Stimulated activated CD4-positive, alpha-beta T cell treated with anti-CD3 and anti-CD28 coated beads, Interleukin-4, amount 100 ng/mL, for 4 hours (primary cell): ENCODE results near the gene MCUR1.
"Not testable (repeated sequence)": the region's sequence is repeated elsewhere in the genome, so short reads cannot be mapped to it uniquely, and the experiment has no call there.

ENCODE experiments used
- DNase-seq, 2 experiments: peaks; one replicate each; pipeline ENCODE4 v3.0.0-alpha.2; 2020

The MCUR1 gene

GRCh38 chr6:13814176-13814937, at the start of gene MCUR1:
Gene MCUR1, minus strand, starts transcription at chr6:13814557. Its CDS starts 128 bp downstream, at chr6:13814429.
- peak; percentile 74 to 78 for DNase-seq

GRCh38 chr6:13863699-13864155, 49.4 kb upstream of the MCUR1 start:
- DNase-seq = no peak

- not testable (repeated sequence) for DNase-seq
Measured at GRCh38 chr6:13860556-13861185, 46.3 kb upstream of the MCUR1 start.

- no peak for DNase-seq
Measured at GRCh38 chr6:13859871-13860555, 45.7 kb upstream of the MCUR1 start.

- no peak for DNase-seq
Measured at GRCh38 chr6:13854716-13855250, 40.4 kb upstream of the MCUR1 start.

- no peak for DNase-seq
Measured at GRCh38 chr6:13853871-13854270, 39.5 kb upstream of the MCUR1 start.

GRCh38 chr6:13851803-13852202, 37.4 kb upstream of the MCUR1 start:
- DNase-seq = no peak

- no peak for DNase-seq
Measured at GRCh38 chr6:13851330-13851729, 37.0 kb upstream of the MCUR1 start.

GRCh38 chr6:13850690-13851089, 36.3 kb upstream of the MCUR1 start:
- DNase-seq = not testable (repeated sequence)

- DNase-seq = no peak
Measured at GRCh38 chr6:13848522-13849150, 34.3 kb upstream of the MCUR1 start.

GRCh38 chr6:13847326-13848050, 33.1 kb upstream of the MCUR1 start:
- no peak for DNase-seq

- no peak for DNase-seq
Measured at GRCh38 chr6:13846841-13847240, 32.5 kb upstream of the MCUR1 start.

GRCh38 chr6:13841936-13842335, 27.6 kb upstream of the MCUR1 start:
- no peak for DNase-seq

GRCh38 chr6:13838616-13839015, 24.3 kb upstream of the MCUR1 start:
- no peak for DNase-seq

GRCh38 chr6:13836170-13836569, 21.8 kb upstream of the MCUR1 start:
- no peak for DNase-seq

GRCh38 chr6:13834790-13835189, 20.4 kb upstream of the MCUR1 start:
- no peak for DNase-seq

- not testable (repeated sequence) for DNase-seq
Measured at GRCh38 chr6:13834018-13834417, 19.7 kb upstream of the MCUR1 start.

- DNase-seq = no peak
Measured at GRCh38 chr6:13832778-13833177, 18.4 kb upstream of the MCUR1 start.

GRCh38 chr6:13831615-13832014, 17.3 kb upstream of the MCUR1 start:
- no peak for DNase-seq

- no peak for DNase-seq
Measured at GRCh38 chr6:13830803-13831202, 16.4 kb upstream of the MCUR1 start.

GRCh38 chr6:13829419-13829818, 15.1 kb upstream of the MCUR1 start:
- DNase-seq = not testable (repeated sequence)

- not testable (repeated sequence) for DNase-seq
Measured at GRCh38 chr6:13828656-13829301, 14.4 kb upstream of the MCUR1 start.
